ENCODE data around the gene GJA4.
"Not testable (repeated sequence)": the region's sequence is repeated elsewhere in the genome, so short reads cannot be mapped to it uniquely, and the experiment has no call there.

Gene GJA4

DNA sequence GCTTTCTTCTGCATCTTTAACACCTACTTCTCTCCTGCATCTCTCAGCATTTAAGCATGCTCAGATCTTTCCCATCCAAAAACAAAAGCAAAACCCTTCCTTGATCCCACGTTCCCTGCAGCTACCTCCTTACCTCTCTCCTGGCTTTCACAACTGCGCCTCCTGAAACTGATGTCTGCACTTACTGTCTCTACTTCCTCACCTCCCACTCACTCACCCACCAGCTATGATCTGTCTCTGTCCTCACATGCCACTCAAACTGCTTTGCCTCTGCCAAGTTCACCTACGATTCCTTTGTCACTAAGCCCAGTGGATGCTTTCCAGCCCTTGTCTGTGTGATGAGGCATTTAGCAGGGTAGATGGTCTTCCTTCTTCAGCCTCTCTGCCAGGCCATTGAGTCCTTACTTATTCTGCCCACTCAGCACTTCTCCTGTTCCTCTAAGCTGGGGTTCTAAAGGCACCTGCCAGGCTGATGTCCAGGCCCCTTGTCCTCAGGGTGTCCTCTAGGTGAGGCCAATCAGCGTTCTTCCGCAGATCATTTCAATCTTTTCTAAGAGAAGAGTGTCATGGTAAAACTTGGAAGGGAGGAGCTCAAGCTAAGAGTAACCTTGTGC, 21.8 kb upstream of the GJA4 start:
- no peak for DNase-seq (ENCODE audit: low read depth in 3 of 3)

DNA sequence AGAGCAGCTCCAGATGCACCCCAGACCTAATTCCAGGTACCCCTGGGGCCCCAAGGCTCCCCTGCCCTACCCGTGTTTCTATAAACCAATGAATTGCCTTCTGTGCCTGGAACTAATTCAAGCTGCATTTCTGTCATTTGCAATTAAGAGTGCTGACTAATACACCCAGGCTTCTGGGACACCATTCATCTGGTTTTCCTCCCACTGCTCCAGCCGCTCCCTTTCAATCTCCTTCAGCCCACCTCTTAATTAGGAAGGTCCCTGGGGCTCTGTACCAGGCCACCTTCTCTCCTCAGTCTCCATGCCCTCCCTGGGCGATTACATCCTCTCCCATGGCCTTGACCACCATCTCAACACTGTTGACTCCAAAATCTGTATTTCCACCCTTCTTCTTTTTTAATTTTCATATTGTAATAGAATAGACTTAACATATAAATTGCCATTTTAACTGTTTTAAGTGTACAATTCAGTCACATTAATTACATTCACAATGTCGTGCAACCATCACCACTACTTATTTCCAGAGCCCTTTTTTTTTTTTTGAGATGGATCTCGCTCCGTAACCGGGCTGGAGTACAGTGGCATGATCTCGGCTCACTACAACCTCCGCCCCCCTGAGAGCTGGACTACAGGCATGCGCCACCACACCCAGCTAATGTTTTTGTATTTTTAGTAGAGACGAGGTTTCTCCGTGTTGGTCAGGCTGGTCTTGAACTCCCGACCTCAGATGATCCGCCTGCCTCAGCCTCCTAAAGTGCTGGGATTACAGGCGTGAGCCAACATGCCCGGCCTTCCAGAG, 21.0 kb upstream of the GJA4 start:
- no peak for DNase-seq (ENCODE audit: low read depth in 3 of 3)

DNA sequence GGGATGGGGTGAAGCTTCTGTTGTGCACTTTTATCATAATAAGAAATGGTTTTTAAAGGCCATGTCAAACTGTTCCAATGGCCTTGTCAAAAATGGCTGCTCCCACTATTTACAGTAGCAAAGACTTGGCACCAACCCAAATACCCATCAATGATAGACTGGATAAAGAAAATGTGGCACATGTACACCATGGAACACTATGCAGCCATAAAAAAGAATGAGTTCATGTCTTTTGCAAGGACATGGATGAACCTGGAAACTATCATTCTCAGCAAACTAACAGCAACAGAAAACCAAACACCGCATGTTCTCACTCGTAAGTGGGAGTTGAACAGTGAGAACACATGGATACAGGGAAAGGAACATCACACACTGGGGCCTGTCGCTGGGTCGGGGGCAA, 19.7 kb upstream of the GJA4 start:
- DNase-seq (ENCODE audit: low read depth in 3 of 3): not testable (repeated sequence)

DNA sequence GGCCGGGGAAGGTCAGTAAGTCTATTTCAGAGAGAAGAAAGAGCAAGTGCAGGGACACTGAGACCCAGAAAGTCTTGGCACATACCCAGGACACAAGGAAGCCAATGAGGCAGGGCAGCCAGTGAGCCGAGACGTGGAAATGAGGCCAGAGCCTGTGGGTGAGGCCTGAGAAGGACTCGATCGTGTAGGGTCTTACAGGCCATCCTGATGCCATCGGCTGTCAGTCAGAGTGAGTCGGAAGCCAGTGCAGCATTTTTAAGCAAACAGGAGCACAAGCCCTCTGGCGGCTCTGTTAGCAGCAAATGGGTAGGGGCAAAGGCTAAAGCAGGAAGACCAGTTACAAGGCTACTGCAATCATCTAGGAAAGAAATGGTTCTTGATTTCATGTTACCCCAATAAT, 17.8 kb upstream of the GJA4 start:
- no peak for DNase-seq (ENCODE audit: low read depth in 3 of 3)

DNA sequence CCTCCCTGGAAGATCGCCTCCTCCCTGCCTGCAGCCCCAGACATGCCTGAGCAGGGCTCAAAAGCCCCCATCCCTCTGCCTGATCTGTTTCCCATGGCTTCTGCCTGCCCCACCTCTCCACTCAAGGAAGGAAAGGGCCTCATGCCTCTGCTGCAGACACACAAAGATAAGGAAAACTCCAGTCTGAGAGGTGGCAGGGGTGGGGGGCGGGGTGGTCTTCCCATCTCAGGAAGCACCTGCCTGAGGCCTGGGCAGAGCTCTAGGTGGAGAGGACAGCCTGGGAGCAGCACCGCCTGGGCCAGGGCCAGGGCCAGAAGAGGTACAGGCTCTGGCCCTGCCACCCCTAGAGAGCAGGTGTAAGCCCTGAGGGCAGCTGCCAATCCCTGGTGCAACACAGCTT, 15.9 kb upstream of the GJA4 start:
- DNase-seq (ENCODE audit: low read depth in 3 of 3): no peak

DNA sequence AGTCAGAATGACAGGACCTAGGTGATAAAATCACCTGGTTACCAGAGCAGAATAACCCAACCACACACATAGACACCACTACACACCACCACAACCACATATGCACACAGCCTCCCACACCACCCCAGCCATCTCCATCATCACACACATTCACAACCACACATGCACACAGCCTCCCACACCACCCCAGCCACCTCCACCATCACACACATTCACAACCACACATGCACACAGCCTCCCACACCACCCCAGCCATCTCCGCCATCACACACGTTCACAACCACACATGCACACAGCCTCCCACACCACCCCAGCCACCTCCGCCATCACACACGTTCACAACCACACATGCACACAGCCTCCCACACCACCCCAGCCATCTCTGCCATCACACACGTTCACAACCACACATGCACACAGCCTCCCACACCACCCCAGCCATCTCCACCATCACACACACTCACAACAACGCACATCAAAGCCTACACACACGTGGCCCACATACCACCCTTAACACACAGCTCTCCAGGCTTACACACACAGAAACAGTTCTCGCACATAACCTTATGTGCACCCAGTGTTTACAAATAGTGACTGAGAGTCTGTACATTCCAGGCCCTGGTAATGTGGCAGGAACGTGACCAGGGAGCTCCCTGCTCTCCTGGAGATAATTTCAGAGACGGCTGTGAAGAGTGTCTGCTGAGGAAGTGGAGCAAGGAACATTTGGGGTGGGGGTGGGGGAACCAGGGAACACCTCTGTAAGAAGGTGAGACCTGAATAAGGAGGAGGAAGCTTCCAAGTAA, 15.1 kb upstream of the GJA4 start:
- DNase-seq (ENCODE audit: low read depth in 3 of 3): no peak

DNA sequence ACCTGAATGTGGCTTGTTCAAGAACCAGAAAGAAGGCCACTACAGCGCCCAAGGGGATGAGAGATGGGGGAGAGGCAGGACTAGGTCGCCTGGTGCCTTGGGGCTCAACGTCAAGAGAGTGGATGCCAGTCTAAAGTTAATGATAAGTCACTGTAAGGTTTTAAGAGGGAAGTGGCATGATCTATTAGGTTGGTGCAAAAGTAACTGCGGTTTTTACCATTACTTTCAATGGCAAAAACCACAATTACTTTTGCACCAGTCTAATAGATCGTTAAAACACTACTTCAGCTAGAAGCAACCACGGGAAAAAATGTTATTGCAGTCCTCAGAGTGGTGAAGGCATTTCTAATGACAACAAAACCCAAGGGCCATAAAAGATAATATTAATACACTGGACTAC, 14.4 kb upstream of the GJA4 start:
- no peak for DNase-seq (ENCODE audit: low read depth in 3 of 3)

DNA sequence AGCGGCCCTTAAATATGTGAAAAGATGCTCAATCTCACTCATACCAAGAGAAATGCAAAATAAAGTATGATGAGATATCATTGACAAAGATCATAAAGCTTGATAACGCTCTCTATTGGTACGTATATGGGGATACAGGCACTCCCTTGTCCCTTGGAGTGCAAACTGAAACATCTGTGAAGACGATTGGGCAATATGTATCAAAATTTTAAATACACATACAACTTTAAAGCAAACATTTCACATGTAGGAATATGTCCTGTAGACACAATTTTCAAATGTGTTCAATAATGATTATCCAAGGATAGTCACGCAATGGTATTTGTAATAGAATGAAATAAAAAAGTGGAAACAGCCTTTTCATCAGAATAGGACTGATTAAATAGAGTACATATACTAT, 13.8 kb upstream of the GJA4 start:
- no peak for DNase-seq (ENCODE audit: low read depth in 3 of 3)

DNA sequence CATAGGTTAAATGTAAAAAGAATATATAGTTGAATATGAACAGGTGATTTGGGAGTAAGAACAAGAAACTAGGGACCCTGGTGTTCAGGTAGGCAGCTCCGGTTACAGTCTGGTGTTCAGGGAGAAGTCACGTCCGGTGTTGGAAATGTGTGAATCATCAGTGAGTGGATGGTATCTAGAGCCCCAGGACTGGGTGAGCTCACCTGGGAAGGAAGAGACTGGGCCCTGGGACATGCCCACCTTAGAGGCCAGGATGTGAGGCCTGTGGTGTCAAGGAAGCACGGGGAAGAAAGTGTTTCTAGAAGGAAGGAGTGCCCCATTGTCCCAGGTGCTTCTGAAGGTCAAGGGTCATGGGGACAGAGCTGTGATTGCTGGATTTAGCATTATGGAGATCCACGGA, 13.3 kb upstream of the GJA4 start:
- DNase-seq (ENCODE audit: low read depth in 3 of 3): no peak

DNA sequence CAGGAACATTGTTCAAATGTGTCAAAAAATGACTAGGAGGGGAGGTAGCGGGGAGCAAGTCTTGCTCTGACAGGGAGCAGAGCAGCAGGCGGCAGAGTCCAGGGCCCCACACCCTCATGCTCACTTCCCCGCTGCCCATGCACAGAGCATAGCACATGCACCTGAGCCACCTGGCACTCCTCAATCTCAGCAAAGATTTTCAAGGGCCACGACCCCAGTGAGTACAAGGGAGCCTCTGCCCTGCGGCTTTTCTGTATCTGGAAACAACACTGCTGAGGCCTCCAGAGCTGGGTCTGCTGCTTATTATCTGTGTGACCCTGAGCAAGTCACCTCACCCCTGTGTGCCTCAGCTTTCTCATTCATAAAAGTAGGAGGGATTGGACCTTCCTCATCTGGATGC, 12.8 kb upstream of the GJA4 start:
- DNase-seq (ENCODE audit: low read depth in 3 of 3): no peak

DNA sequence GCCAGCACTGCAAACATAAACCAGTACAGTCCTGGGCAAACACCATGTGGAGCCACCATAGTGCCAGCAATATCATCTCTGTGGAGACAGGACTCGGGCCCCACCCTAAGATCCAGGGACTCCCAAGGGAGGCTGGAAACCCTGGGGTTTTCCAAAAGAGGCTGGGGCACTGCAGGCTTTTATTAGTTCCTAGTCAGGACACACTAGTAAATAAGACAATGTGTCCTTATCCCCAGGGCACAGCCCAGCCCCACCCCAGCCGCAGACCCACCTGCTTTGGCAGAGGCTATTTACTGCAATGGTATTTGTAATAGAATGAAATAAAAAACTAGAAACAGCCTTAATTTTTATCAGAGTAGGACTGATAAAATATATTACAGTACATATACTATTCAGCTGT, 12.3 kb upstream of the GJA4 start:
- no peak for DNase-seq (ENCODE audit: low read depth in 3 of 3)

DNA sequence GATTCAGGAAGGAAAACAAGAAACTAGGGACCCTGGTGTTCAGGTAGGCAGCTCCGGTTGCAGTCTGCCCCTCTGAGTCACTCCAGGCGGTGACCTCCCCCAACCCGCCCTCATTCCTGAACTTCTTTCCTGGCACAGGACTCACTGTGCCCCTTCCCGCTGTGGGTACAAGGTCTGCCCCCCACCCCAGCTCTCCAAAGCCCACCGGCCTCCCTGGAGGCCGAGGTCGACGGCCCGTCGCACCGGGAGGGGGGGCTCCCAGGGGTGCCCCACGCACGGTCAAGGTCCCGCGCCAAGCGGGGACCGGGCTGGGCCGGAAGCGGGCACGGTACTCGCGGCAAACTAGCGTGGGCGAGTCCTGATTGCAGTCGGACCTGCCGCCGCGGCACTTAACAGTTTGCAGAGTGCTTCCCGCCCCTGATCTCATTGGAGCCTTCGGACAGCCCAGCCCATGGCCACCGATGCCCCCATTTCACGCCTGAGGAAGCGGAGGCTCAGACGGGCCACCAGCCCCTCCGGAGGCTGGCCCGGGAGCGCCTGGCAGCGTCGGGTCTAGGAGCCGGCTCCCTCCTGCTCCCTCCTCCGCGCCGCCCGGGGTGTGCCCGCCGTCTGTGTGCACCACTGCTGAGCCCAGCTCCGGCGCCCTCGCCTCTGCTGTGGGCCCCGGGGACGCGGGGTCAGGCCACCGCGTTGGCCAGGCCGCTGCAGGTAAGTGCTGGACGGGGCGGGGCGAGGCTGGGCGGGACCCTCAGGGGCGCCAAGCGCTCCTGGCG, 11.5 kb upstream of the GJA4 start, which contains the start of gene GJB3:
Gene GJB3, plus strand, starts transcription at position 144 of the 773 bp plus-strand sequence. CDS start 3,549 bp downstream, outside the sequence.
- DNase-seq (ENCODE audit: low read depth in 3 of 3): no peak

DNA sequence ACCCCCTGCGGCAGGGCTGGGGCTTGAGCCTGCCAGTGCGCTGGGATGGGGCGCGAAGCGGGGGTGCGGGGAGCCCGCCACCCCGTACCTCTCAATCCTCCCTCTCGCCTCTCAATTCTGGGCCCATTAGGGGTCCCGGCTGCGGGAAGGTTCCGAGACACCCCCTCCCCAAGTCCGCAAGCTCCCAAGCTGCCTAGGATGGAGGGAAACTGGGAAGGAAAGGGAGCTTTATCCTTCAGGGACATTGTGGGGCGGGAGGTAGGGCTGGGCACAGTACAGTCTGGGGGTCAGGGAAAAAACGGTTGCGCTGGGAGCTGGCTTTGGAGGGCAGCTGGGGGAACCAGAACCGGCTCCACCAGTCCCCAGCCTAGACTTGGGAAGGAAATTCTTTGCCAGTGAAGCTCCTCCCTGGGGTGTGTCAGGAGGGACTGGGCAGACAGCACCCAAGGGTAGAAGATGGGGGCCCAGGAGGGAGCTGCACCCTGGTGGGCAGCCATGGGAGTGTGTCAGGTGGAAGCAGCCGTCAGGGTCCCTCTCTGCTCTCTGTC, 10.9 kb upstream of the GJA4 start:
- DNase-seq (ENCODE audit: low read depth in 3 of 3): no peak

DNA sequence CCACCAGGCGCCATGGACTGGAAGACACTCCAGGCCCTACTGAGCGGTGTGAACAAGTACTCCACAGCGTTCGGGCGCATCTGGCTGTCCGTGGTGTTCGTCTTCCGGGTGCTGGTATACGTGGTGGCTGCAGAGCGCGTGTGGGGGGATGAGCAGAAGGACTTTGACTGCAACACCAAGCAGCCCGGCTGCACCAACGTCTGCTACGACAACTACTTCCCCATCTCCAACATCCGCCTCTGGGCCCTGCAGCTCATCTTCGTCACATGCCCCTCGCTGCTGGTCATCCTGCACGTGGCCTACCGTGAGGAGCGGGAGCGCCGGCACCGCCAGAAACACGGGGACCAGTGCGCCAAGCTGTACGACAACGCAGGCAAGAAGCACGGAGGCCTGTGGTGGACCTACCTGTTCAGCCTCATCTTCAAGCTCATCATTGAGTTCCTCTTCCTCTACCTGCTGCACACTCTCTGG, 8.0 kb upstream of the GJA4 start:
- DNase-seq (ENCODE audit: low read depth in 3 of 3): no peak

DNA sequence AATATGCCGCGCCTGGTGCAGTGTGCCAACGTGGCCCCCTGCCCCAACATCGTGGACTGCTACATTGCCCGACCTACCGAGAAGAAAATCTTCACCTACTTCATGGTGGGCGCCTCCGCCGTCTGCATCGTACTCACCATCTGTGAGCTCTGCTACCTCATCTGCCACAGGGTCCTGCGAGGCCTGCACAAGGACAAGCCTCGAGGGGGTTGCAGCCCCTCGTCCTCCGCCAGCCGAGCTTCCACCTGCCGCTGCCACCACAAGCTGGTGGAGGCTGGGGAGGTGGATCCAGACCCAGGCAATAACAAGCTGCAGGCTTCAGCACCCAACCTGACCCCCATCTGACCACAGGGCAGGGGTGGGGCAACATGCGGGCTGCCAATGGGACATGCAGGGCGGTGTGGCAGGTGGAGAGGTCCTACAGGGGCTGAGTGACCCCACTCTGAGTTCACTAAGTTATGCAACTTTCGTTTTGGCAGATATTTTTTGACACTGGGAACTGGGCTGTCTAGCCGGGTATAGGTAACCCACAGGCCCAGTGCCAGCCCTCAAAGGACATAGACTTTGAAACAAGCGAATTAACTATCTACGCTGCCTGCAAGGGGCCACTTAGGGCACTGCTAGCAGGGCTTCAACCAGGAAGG, 7.4 kb upstream of the GJA4 start:
- DNase-seq (ENCODE audit: low read depth in 3 of 3): no peak

DNA sequence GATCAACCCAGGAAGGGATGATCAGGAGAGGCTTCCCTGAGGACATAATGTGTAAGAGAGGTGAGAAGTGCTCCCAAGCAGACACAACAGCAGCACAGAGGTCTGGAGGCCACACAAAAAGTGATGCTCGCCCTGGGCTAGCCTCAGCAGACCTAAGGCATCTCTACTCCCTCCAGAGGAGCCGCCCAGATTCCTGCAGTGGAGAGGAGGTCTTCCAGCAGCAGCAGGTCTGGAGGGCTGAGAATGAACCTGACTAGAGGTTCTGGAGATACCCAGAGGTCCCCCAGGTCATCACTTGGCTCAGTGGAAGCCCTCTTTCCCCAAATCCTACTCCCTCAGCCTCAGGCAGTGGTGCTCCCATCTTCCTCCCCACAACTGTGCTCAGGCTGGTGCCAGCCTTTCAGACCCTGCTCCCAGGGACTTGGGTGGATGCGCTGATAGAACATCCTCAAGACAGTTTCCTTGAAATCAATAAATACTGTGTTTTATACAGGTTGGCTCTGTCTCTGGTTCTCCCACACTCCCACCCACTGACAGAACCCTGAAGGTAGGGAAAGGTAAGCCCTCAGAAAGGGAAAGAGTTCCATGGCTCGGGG, 6.8 kb upstream of the GJA4 start:
- no peak for DNase-seq (ENCODE audit: low read depth in 3 of 3)

DNA sequence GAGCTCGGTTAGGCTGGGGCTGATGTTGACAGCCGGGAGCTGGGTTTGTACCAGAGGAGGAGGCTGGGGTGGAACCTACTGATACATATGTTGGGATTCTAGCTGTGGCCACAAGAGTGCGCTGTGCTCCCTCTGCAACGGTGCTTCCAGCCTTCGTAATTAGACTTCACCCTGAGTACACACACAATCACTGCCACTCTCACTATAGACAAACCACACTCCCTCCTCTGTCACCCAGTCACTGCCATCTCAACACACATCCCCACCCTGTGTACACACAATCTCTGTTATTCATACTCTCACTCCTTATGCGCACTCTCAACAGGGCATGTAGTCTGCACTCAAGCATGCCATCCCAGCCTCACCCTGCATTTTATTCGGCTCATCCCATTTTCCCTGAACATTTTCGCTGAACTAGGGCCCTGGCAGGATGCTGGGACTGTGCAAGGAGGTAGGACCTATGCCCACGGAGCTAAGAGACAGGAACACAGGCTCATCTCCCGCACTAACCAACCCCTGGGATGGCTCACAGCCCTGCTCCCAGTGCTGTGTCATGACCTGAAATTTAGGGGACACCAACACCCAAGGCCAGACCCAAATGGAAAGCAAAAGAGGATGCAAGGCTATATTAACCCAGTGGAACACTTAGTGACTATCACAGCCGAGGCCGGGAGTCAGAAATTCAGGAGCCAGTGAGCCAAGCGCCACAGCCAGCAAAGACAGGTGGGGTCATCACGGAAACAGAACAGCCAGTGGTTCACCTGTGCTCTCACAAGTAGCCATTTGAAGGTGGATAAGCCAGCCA, 6.1 kb upstream of the GJA4 start:
- DNase-seq (ENCODE audit: low read depth in 3 of 3): peak; percentile 36 to 60 (median 50)

DNA sequence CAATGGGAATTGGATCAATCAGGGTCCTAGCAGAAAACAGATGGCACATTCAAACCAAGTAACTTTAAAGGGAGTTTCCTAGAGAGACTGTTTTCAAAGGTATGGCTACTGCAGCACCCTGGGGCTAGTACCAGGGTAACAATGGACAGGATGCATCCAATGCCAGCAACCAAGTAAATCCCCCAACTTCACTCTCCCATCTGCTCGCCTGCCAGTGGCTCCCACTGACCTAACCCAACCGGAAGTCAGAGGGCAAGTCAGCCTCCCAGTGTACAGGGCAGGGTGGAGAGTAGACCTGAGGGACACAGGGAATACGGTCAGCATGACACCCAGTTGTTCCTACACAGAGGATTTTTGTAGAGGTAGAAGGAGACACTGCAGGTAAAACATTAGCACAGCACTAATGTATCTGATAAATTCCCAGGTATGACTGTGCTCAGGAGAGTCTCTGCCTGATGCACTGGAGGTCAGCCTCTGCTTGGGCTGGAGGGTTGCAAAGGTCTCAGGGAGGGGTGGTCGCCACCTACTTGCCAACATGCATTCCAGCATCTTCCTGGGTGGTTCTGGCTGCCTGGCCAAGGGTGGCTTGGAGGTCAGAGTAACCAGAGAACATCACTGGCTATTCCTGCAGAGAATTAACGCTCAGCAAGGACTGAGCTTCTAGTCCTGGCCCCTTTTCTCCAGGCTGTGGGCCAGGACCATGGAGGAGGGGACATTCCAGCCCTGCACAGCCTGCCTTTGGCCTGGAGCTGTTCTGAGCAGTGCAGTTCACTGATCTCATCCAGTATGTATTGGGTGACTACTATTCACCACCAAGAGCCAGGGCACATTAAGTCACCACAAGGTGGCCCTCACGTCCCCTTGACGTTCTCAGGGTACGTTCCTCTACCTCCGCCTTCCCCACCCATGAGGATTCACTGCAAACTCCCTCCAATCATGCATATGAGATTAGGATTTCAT, 5.1 kb upstream of the GJA4 start:
- no peak for DNase-seq (ENCODE audit: low read depth in 3 of 3)

DNA sequence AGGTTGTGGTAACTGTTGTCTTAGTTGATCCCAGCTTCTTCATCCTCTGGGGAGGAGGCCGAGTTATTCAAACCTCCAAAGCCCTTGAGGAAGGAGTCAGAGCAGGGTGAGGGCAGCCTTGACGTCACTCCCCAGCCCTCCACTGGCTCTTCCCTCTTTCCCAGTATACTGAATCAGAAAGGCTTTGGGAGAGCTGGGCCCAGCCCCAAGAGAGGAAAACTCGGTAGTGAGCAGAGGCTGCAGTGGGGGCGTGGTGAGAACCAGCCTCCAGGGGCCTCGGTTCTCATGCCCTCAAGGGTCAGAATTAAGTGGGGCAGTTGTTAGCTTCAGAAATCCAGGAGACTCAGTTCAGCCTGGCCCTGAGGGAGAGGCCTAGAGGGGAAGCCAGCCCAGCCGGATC, 1.8 kb upstream of the GJA4 start:
- DNase-seq (ENCODE audit: low read depth in 3 of 3): no peak
